HCT116 (cell line): ENCODE measurements around the gene PDE4B. TPM values are rescaled to one million over a fixed set of nuclear protein-coding genes. Genes with fewer than 3 reads are reported as not detected.

Source experiments
- ATAC-seq: fragments of 200-7000 bp; cut with Tn5 transposase; 2 replicates; pipeline ENCODE4 v1.9.1; 2020; ENCODE audit warnings: mild to moderate bottlenecking, moderate library complexity
- BruUV-seq: library from RNA; stranded (reverse); fragments of 400-500 nt; replicated peaks from 2 replicates; lab custom pipeline; 2021; lab: Mats Ljungman, UMichigan
- CTCF ChIA-PET: fragments of 300-600 bp; sonication (Branson Sonifier 250); formaldehyde crosslinking; loops from one replicate; lab custom pipeline; 2021; ENCODE audit warnings: antibody characterized with exemption; lab: Charles Lee
- POLR2A ChIA-PET: fragments of 300-600, 350-600 bp; sonication (Branson Sonifier 250); formaldehyde crosslinking; loops from one replicate; lab custom pipeline; 2021; ENCODE audit warnings: antibody characterized with exemption; lab: Charles Lee
- RAD21 ChIA-PET, 2 experiments: fragments of 300-600 bp; sonication (Branson Sonifier 250); formaldehyde crosslinking; loops; one replicate each; lab custom pipeline; 2023; ENCODE audit warnings: low total read pairs in 2 of 2; ENCODE audit not compliant: uncharacterized antibody in 2 of 2, unreplicated experiment in 2 of 2, low non-redundant PET in 1 of 2; lab: Charles Lee
- DNase-seq: peaks from one replicate; pipeline ENCODE4 v3.0.0-alpha.2; 2010; ENCODE audit warnings: low read depth, low spot score
- H2AFZ ChIP-seq: fragments of 200-600 bp; shearing (Covaris generic), sonication (generic); 2 replicates; pipeline ENCODE4 v1.6.1; 2017; ENCODE audit warnings: low read depth, mixed run types, mixed read lengths, antibody characterized with exemption, low read length; ENCODE audit not compliant: poor library complexity, severe bottlenecking
- H3K27ac ChIP-seq: 2 replicates; pipeline ENCODE4 v1.5.1; 2012; ENCODE audit warnings: low read depth, low read length
- H3K27me3 ChIP-seq: fragments of 200-600 bp; sonication (generic); 2 replicates; pipeline ENCODE4 v1.6.1; 2016; ENCODE audit warnings: mixed run types, low read length, mixed read lengths; ENCODE audit not compliant: insufficient read depth
- H3K36me3 ChIP-seq, 2 experiments: fragments of 200-500 bp in 1 of 2; fragments of 200-600 bp in 1 of 2; sonication (Bioruptor generic) in 1 of 2; sonication (generic) in 1 of 2; 2 replicates each; pipeline versions ENCODE4 v1.5.1 to v1.6.1; 2014 to 2016; ENCODE audit warnings: low read length in 2 of 2, inconsistent platforms in 1 of 2, mixed read lengths in 1 of 2, mixed run types in 1 of 2; ENCODE audit not compliant: insufficient read depth in 2 of 2, control insufficient read depth in 1 of 2
- H3K4me1 ChIP-seq, 2 experiments: fragments of 200-600 bp in 1 of 2; sonication (generic) in 1 of 2; 2 replicates each; pipeline versions ENCODE4 v1.5.1 to v1.6.1; 2012 to 2017; ENCODE audit warnings: low read length in 2 of 2, inconsistent platforms in 1 of 2, mild to moderate bottlenecking in 1 of 2, mixed read lengths in 1 of 2, mixed run types in 1 of 2, moderate library complexity in 1 of 2; ENCODE audit not compliant: insufficient read depth in 2 of 2, control insufficient read depth in 1 of 2
- H3K4me2 ChIP-seq: fragments of 200-600 bp; sonication (generic); 2 replicates; pipeline ENCODE4 v1.6.1; 2017; ENCODE audit warnings: mixed run types, low read length, mixed read lengths
- H3K4me3 ChIP-seq, 2 experiments: fragments of 200-600 bp in 1 of 2; sonication (generic) in 1 of 2; replicated peaks in 1 of 2; 2 replicates each; pipeline ENCODE4 v1.5.1; 2011 to 2016; ENCODE audit warnings: low read length in 2 of 2, control low read depth in 1 of 2, low read depth in 1 of 2, mild to moderate bottlenecking in 1 of 2, mixed read lengths in 1 of 2, mixed run types in 1 of 2
- H3K79me2 ChIP-seq: fragments of 200-600 bp; sonication (generic); 2 replicates; pipeline ENCODE4 v1.6.1; 2017; ENCODE audit warnings: mild to moderate bottlenecking, mixed run types, low read length, moderate library complexity, mixed read lengths; ENCODE audit not compliant: insufficient read depth
- H3K9ac ChIP-seq: fragments of 200-600 bp; sonication (generic); 2 replicates; pipeline ENCODE4 v1.6.1; 2016; ENCODE audit warnings: low read length, mixed read lengths
- H3K9me2 ChIP-seq: fragments of 200-600 bp; sonication (generic), shearing (Covaris generic); 2 replicates; pipeline ENCODE4 v1.6.1; 2017; ENCODE audit warnings: mixed run types, mild to moderate bottlenecking, moderate library complexity; ENCODE audit not compliant: insufficient read depth
- H3K9me3 ChIP-seq, 2 experiments: fragments of 200-500 bp in 1 of 2; fragments of 200-600 bp in 1 of 2; sonication (Bioruptor generic) in 1 of 2; sonication (generic) in 1 of 2; 2 replicates each; pipeline ENCODE4 v1.6.1; 2014 to 2017; ENCODE audit warnings: low read length in 2 of 2, mixed read lengths in 2 of 2, inconsistent platforms in 1 of 2, low read depth in 1 of 2, mild to moderate bottlenecking in 1 of 2, mixed run types in 1 of 2, moderate library complexity in 1 of 2; ENCODE audit not compliant: control insufficient read depth in 1 of 2, insufficient read depth in 1 of 2
- H4K20me1 ChIP-seq: fragments of 200-600 bp; sonication (generic), shearing (Covaris generic); 2 replicates; pipeline ENCODE4 v1.6.1; 2017; ENCODE audit warnings: mixed run types, mild to moderate bottlenecking, moderate library complexity; ENCODE audit not compliant: insufficient read depth
- ATF3 ChIP-seq: IDR thresholded peaks from 2 replicates; pipeline ENCODE4 v1.6.1; 2012
- CBX3 ChIP-seq: IDR thresholded peaks from 2 replicates; pipeline ENCODE4 v1.6.1; 2012; ENCODE audit warnings: low read depth
- CEBPB ChIP-seq: IDR thresholded peaks from 2 replicates; pipeline ENCODE4 v1.6.1; 2012; ENCODE audit warnings: low read depth
- EGR1 ChIP-seq: IDR thresholded peaks from 2 replicates; pipeline ENCODE4 v1.6.1; 2012; ENCODE audit warnings: low read depth
- ELF1 ChIP-seq: IDR thresholded peaks from 2 replicates; pipeline ENCODE4 v1.6.1; 2012; ENCODE audit warnings: low read depth, borderline replicate concordance
- EZH2phosphoT487 ChIP-seq: fragments of 200-600 bp; IDR thresholded peaks from 2 replicates; pipeline ENCODE4 v1.6.1; 2018; ENCODE audit warnings: antibody characterized with exemption, borderline replicate concordance
- JUND ChIP-seq: IDR thresholded peaks from 2 replicates; pipeline ENCODE4 v1.6.1; 2012
- POLR2A ChIP-seq: IDR thresholded peaks from 2 replicates; pipeline ENCODE4 v1.7.0; 2011; ENCODE audit warnings: borderline replicate concordance; ENCODE audit not compliant: insufficient read depth, insufficient read length; ENCODE audit errors: extremely low read depth
- POLR2AphosphoS5 ChIP-seq: IDR thresholded peaks from 2 replicates; pipeline ENCODE4 v1.6.1; 2011; ENCODE audit warnings: mild to moderate bottlenecking, low read depth, low read length, moderate library complexity
- RAD21 ChIP-seq: IDR thresholded peaks from 2 replicates; pipeline ENCODE4 v1.6.1; 2012; ENCODE audit warnings: low read depth, mild to moderate bottlenecking
- SIN3A ChIP-seq: IDR thresholded peaks from 2 replicates; pipeline ENCODE4 v1.6.1; 2012; ENCODE audit warnings: low read depth
- SP1 ChIP-seq: IDR thresholded peaks from 2 replicates; pipeline ENCODE4 v1.6.1; 2012; ENCODE audit warnings: low read depth
- SRF ChIP-seq: IDR thresholded peaks from 2 replicates; pipeline ENCODE4 v1.6.1; 2012; ENCODE audit warnings: low read depth
- TCF7L2 ChIP-seq: IDR thresholded peaks from 2 replicates; pipeline ENCODE4 v1.7.0; 2011; ENCODE audit warnings: borderline replicate concordance, inconsistent platforms; ENCODE audit not compliant: insufficient read depth, insufficient read length; ENCODE audit errors: extremely low read depth
- YY1 ChIP-seq: IDR thresholded peaks from 2 replicates; pipeline ENCODE4 v1.6.1; 2011; ENCODE audit warnings: low read length, low read depth, moderate library complexity, mild to moderate bottlenecking; ENCODE audit not compliant: insufficient replicate concordance; ENCODE audit errors: extremely low read depth
- ZFX ChIP-seq: fragments of 450-650 bp; IDR thresholded peaks from 2 replicates; pipeline ENCODE4 v1.6.1; 2017
- ZNF274 ChIP-seq: fragments of 200-500 bp; sonication (Bioruptor generic); IDR thresholded peaks from 2 replicates; pipeline ENCODE4 v1.6.1; 2014; ENCODE audit warnings: mild to moderate bottlenecking, low read depth, low read length, inconsistent platforms
- intact Hi-C: fragments of 100-400 bp; cut with micrococcal nuclease; formaldehyde crosslinking; loops from 2 replicates; pipeline ENCODE4 v1.10.0; 2022
- total RNA-seq: library from RNA; stranded (reverse); gene quantifications from one replicate; pipeline ENCODE4 v1.2.1, GENCODE V29; 2021; ENCODE audit not compliant: unreplicated experiment
- TF ChIP-seq, protein P1 (sequence below): IDR thresholded peaks from 2 replicates; pipeline ENCODE4 v1.6.1; 2011; ENCODE audit warnings: mild to moderate bottlenecking, low read length, moderate library complexity; ENCODE audit not compliant: insufficient replicate concordance; ENCODE audit errors: extremely low read depth
- TF ChIP-seq, protein P2 (sequence below): IDR thresholded peaks from 2 replicates; pipeline ENCODE4 v1.6.1; 2012

PDE4B gene
- total RNA-seq, 1 experiment from 2014 or later, result 76.9 TPM

GRCh38 chr1:66208632-66209031, 415.9 kb downstream of the PDE4B start:
- Histone ChIP-seq H3K4me3 (no peak overlapping the region), H3K9ac (no peak overlapping the region), H3K27me3 (no peaks in the 10 kb centered on the region), H3K79me2 (no peaks in the 10 kb centered on the region), H3K9me3 (no peaks in the 10 kb centered on the region), H4K20me1 (no peaks in the 10 kb centered on the region), H3K4me2 (no peak overlapping the region), H3K36me3 (no peaks in the 10 kb centered on the region), H3K27ac (no peak overlapping the region), H3K4me1 (no peaks in the 10 kb centered on the region), H2AFZ (no peak overlapping the region), H3K9me2 (no peaks in the 10 kb centered on the region)
- RAD21 ChIA-PET, result no interaction called here
- ATAC-seq (no peak), DNase-seq (no peak)
- POLR2A ChIA-PET, result no interaction called here
- no TSS peak for BruUV-seq
- CTCF ChIA-PET, result no interaction called here
- TF ChIP-seq SRF (no peak), RAD21 (no peak), ZNF274 (no peak), SIN3A (no peak), CBX3 (no peak), EZH2phosphoT487 (no peak), TCF7L2 (no peak), ATF3 (no peak), CEBPB (no peak), ZFX (no peak), ELF1 (no peak), YY1 (no peak), POLR2AphosphoS5 (no peak), POLR2A (no peak), JUND (no peak), SP1 (no peak), EGR1 (no peak)
- TF ChIP-seq, protein P1, sequence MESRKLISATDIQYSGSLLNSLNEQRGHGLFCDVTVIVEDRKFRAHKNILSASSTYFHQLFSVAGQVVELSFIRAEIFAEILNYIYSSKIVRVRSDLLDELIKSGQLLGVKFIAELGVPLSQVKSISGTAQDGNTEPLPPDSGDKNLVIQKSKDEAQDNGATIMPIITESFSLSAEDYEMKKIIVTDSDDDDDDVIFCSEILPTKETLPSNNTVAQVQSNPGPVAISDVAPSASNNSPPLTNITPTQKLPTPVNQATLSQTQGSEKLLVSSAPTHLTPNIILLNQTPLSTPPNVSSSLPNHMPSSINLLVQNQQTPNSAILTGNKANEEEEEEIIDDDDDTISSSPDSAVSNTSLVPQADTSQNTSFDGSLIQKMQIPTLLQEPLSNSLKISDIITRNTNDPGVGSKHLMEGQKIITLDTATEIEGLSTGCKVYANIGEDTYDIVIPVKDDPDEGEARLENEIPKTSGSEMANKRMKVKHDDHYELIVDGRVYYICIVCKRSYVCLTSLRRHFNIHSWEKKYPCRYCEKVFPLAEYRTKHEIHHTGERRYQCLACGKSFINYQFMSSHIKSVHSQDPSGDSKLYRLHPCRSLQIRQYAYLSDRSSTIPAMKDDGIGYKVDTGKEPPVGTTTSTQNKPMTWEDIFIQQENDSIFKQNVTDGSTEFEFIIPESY, result no peak
- TF ChIP-seq, protein P2, sequence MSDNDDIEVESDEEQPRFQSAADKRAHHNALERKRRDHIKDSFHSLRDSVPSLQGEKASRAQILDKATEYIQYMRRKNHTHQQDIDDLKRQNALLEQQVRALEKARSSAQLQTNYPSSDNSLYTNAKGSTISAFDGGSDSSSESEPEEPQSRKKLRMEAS, result no peak
- intact Hi-C loops, result no loop called here
